SK-N-SH treated with all-trans-retinoic acid at 6 μM for 48 hours (cell line): ENCODE data around the gene FOXK1.

Experiments used
- ESRRG ChIP-seq: fragments of 250-450 bp; sonication (Bioruptor Pico); IDR thresholded peaks from 2 replicates; pipeline ENCODE4 v1.6.1; 2021; ENCODE audit warnings: mild to moderate bottlenecking
- GLIS3 ChIP-seq: fragments of 250-450 bp; sonication (Bioruptor Pico); IDR thresholded peaks from 2 replicates; pipeline ENCODE4 v1.5.0; 2020; ENCODE audit warnings: mild to moderate bottlenecking, moderate library complexity
- PPARA ChIP-seq: fragments of 250-450 bp; sonication (Bioruptor Pico); IDR thresholded peaks from 2 replicates; pipeline ENCODE4 v1.5.0; 2020; ENCODE audit warnings: mild to moderate bottlenecking, borderline replicate concordance
- SNAI2 ChIP-seq: fragments of 250-450 bp; sonication (Bioruptor Pico); IDR thresholded peaks from 2 replicates; pipeline ENCODE4 v1.5.0; 2020; ENCODE audit warnings: mild to moderate bottlenecking, moderate library complexity
- TSHZ2 ChIP-seq: fragments of 250-450 bp; sonication (Bioruptor Pico); IDR thresholded peaks from 2 replicates; pipeline ENCODE4 v1.5.0; 2020; ENCODE audit warnings: mild to moderate bottlenecking, moderate library complexity

- no peak for TF ChIP-seq PPARA
- TF ChIP-seq TSHZ2 (CRISPR knock-in tag) = no peak
- TF ChIP-seq GLIS3 (CRISPR knock-in tag) = no peak
- TF ChIP-seq ESRRG (CRISPR knock-in tag) = no peak
- no peak for TF ChIP-seq SNAI2 (CRISPR knock-in tag)
Measured at GRCh38 chr7:4689151-4689550, 7.1 kb downstream of the FOXK1 start.
